H1 (cell line): ENCODE results near the gene RUVBL1. TPM values are rescaled to one million over a fixed set of nuclear protein-coding genes. Genes with fewer than 3 reads are reported as not detected.

Experiments
- ZNF274 ChIP-seq: IDR thresholded peaks from 2 replicates; pipeline ENCODE4 v1.7.0; 2012; ENCODE audit warnings: low read length, borderline replicate concordance; ENCODE audit errors: extremely low read depth
- polyA plus RNA-seq, 7 experiments: library from polyadenylated mRNA; depleted of rRNA in 3 of 7; stranded (reverse) in 5 of 7; unstranded in 2 of 7; fragments of >200 nt in 5 of 7; fragments of 200-250 nt in 2 of 7; gene quantifications; 1 replicate in 5 of 7; 2 replicates in 1 of 7; 4 replicates in 1 of 7; pipeline versions ENCODE4 v1.2.1 to v1.2.3, GENCODE V29; 2011 to 2013; ENCODE audit warnings: missing spikeins in 2 of 7, mixed read lengths in 2 of 7
- total RNA-seq: library from RNA; stranded (reverse); fragmentation: NEBNext Ultra II Directional; extraction: Animal tissue kit (Norgen Biotek cat#: 25700); gene quantifications from 2 replicates; pipeline ENCODE4 v1.2.1, GENCODE V29; 2021

The RUVBL1 gene
- total and polyA plus RNA-seq, 2 of the 8 experiments (the other 6 are each of a cell fraction or from before 2014, with no cell fraction given): 112 to 135 TPM

DNA sequence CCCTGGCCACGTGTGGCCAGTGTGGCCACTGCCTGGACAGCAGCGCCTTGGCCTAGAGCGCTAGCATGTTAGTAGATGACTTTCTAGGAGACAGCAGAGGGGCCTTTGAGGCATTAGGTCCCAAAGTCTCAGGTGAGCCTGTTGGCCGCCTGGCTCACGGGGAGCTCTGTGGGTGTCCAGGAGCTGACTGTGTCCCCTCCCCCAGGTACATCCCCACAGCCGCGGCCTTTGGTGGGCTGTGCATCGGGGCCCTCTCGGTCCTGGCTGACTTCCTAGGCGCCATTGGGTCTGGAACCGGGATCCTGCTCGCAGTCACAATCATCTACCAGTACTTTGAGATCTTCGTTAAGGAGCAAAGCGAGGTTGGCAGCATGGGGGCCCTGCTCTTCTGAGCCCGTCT lies 54.3 kb downstream of the RUVBL1 start (continued):
- no peak for TF ChIP-seq ZNF274
